Ovary (tissue), 9 donors: ENCODE measurements around the gene SPAG9. TPM values are rescaled to one million over a fixed set of nuclear protein-coding genes. Genes with fewer than 3 reads are reported as not detected.

Experiments used
- DNase-seq, 5 donors: peaks; one replicate each; pipeline ENCODE4 v3.0.0-alpha.2; 2019 to 2020
- H3K27ac ChIP-seq, 2 donors: fragments of 200-600 bp; one replicate each; pipeline versions ENCODE4 v1.5.1 to v1.8.0; 2019 to 2022
- H3K27me3 ChIP-seq: fragments of 200-600 bp; one replicate; pipeline ENCODE4 v1.8.0; 2022
- H3K36me3 ChIP-seq: fragments of 200-600 bp; sonication (generic); one replicate; pipeline ENCODE4 v1.5.1; 2019
- H3K4me1 ChIP-seq: one replicate; pipeline ENCODE4 v1.8.1; 2013; ENCODE audit warnings: mild to moderate bottlenecking, moderate library complexity; ENCODE audit not compliant: insufficient read depth
- H3K4me3 ChIP-seq: fragments of 200-600 bp; sonication (generic); one replicate; pipeline ENCODE4 v1.5.1; 2017
- H3K9me3 ChIP-seq, 2 donors: fragments of 200-600 bp in 1 of 2; sonication (generic) in 1 of 2; one replicate each; pipeline versions ENCODE4 v1.5.1 to v1.8.1; 2013 to 2019; ENCODE audit warnings: mild to moderate bottlenecking in 1 of 2, moderate library complexity in 1 of 2
- CTCF ChIP-seq, 3 donors: fragments of 450-650 bp in 2 of 3; fragments of 200-600 bp in 1 of 3; IDR thresholded peaks; one replicate each; pipeline versions ENCODE4 v1.5.1 to v1.8.0; 2016 to 2022; ENCODE audit warnings: antibody characterized with exemption in 3 of 3, mild to moderate bottlenecking in 1 of 3
- EP300 ChIP-seq: sonication (generic); formaldehyde crosslinking; IDR thresholded peaks from one replicate; pipeline ENCODE4 v1.6.1; 2017; ENCODE audit warnings: antibody characterized with exemption
- POLR2A ChIP-seq: fragments of 450-650 bp; IDR thresholded peaks from one replicate; pipeline ENCODE4 v1.6.1; 2017; ENCODE audit warnings: antibody characterized with exemption, mild to moderate bottlenecking, moderate library complexity
- WGBS, 3 donors: extraction: QIAGEN DNeasy Blood & Tissue Kit in 1 of 3; methylation state at CpG; one replicate each; pipeline versions ENCODE4 v1.1.5 to v1.1.7; 2013 to 2017; 5-methylcytosine and 5-hydroxymethylcytosine counted together
- intact Hi-C, 4 donors: fragments of 100-400 bp; cut with DNase I; formaldehyde crosslinking; loops; one replicate each; pipeline versions ENCODE4 v1.11.0 to v1.15.1; 2022 to 2023
- polyA plus RNA-seq, 2 donors: library from polyadenylated mRNA; stranded (reverse); fragments of 200-250 nt in 1 of 2; fragments of 350-450 nt in 1 of 2; fragmentation: Illumina TruSeq in 1 of 2; extraction: RNeasy Lipid Tissue Mini Kit (QIAGEN cat#74804) in 1 of 2; gene quantifications; one replicate each; pipeline ENCODE4 v1.2.3, GENCODE V29; 2013 to 2014
- total RNA-seq, 7 donors: library from RNA; depleted of rRNA in 2 of 7; stranded (reverse); fragments of >200 nt in 2 of 7; fragmentation: NEBNext Ultra II Directional in 3 of 7; extraction: Animal tissue kit (Norgen Biotek cat#: 25700) in 3 of 7; gene quantifications; one replicate each; pipeline versions ENCODE4 v1.1.0 to v1.2.4, GENCODE V29; 2016 to 2023
- donor health status: DM: no; HTN: no; CAD: no; lungs with moderate emphysema.
- donor health status: DM: no; HTN: no; CAD: no.
- donor health status: Bipolar disorder and iron deficiency.
- donor health status: DM: yes; HTN: yes; CAD: no.
- donor health status: DM: no; HTN: no; CAD: no.
- donor health status: DM: yes; HTN: yes; CAD: no.

SPAG9 gene
- total and polyA plus RNA-seq, 9 donors, result 28.8 to 103 (median 79.4) TPM

GRCh38 chr17:50935221-50935995 is 185.3 kb downstream of the SPAG9 start:
- 70 to 78% (median 75%) methylated on average over 16 of the region's 16 CpGs for WGBS, 3 donors
- H3K4me3 ChIP-seq, result no peak overlapping the region
- TF ChIP-seq EP300 (no peak), CTCF (IDR thresholded peaks at IDR 0.05) (no peak), POLR2A (no peak)
- DNase-seq, result peak in 2 of 5 donors; percentile 39 to 54
- H3K27me3 ChIP-seq, result no peaks in the 10 kb centered on the region
- H3K27ac ChIP-seq, result no peak overlapping the region
- no peaks in the 10 kb centered on the region for H3K36me3 ChIP-seq
- no peaks in the 10 kb centered on the region for H3K9me3 ChIP-seq
- intact Hi-C loops, result no loop called here
- peaks cover 2% of the 10 kb centered on the region for H3K4me1 ChIP-seq

GRCh38 chr17:50934672-50935220 is 185.9 kb downstream of the SPAG9 start:
- no peak overlapping the region for H3K27ac ChIP-seq
- DNase-seq, result no peak
- H3K36me3 ChIP-seq, result no peaks in the 10 kb centered on the region
- no peak for TF ChIP-seq EP300
- no peak for TF ChIP-seq POLR2A
- TF ChIP-seq CTCF (IDR thresholded peaks at IDR 0.05), result no peak
- WGBS, 3 donors, result 85 to 89% (median 89%) methylated on average over 15 of the region's 15 CpGs
- no peak overlapping the region for H3K4me3 ChIP-seq
- no peaks in the 10 kb centered on the region for H3K9me3 ChIP-seq
- intact Hi-C loops, result loop anchor here in 2 of 4 donors (5.0 kb wide), 1 partner anchor 67 kb away; the partner anchor contains the start of gene TOB1 (in 2 of the 2)
- no peaks in the 10 kb centered on the region for H3K27me3 ChIP-seq
- peaks cover 2% of the 10 kb centered on the region for H3K4me1 ChIP-seq

- no peaks in the 10 kb centered on the region for H3K27me3 ChIP-seq
- 88 to 91% (median 88%) methylated on average over 4 of the region's 4 CpGs for WGBS, 3 donors
- H3K27ac ChIP-seq, result no peak overlapping the region
These were observed 186.5 kb downstream of the SPAG9 start for GRCh38 chr17:50934161-50934560.

More at GRCh38 chr17:50934161-50934560, 186.5 kb downstream of the SPAG9 start:
- H3K36me3 ChIP-seq, result no peaks in the 10 kb centered on the region
- no peaks in the 10 kb centered on the region for H3K9me3 ChIP-seq
- TF ChIP-seq POLR2A, result no peak
- TF ChIP-seq EP300, result no peak
- TF ChIP-seq CTCF (IDR thresholded peaks at IDR 0.05), result no peak
- H3K4me3 ChIP-seq, result no peak overlapping the region
- intact Hi-C loops, result loop anchor here in 2 of 4 donors (5.0 kb wide), 1 partner anchor 67 kb away; the partner anchor contains the start of gene TOB1 (in 2 of the 2)
- no peak for DNase-seq
- H3K4me1 ChIP-seq, result peaks cover 2% of the 10 kb centered on the region
